ENCODE data around the gene TNFSF11.

TNFSF11 gene

GRCh38 chr13:42614436-42615035 is 40.6 kb downstream of the TNFSF11 start:
- H3K9me3 ChIP-seq (ENCODE audit: low read length) = no peaks in the 10 kb centered on the region
- H3K27ac ChIP-seq (ENCODE audit: low read depth, low read length, poor library complexity, severe bottlenecking) = no peak overlapping the region
- H3K36me3 ChIP-seq (ENCODE audit: insufficient read depth, low read length) = no peaks in the 10 kb centered on the region
- no peak for TF ChIP-seq EZH2 (IDR thresholded peaks at IDR 0.05; ENCODE audit: borderline replicate concordance, low read length)
- no peaks in the 10 kb centered on the region for H3K27me3 ChIP-seq (ENCODE audit: insufficient read depth, low read length)
- no peaks in the 10 kb centered on the region for H3K4me1 ChIP-seq (ENCODE audit: insufficient read depth, low read length, severe bottlenecking)
- H3F3A ChIP-seq (ENCODE audit: insufficient read depth, low read length) = no peaks in the 10 kb centered on the region
- no peaks in the 10 kb centered on the region for H3K79me2 ChIP-seq (ENCODE audit: insufficient read depth, low read length)
- H2AFZ ChIP-seq (ENCODE audit: low read length) = no peak overlapping the region
- no peak overlapping the region for H3K4me3 ChIP-seq (ENCODE audit: low read depth, low read length, poor library complexity, severe bottlenecking)
- no peaks in the 10 kb centered on the region for H4K20me1 ChIP-seq (ENCODE audit: insufficient read depth, low read length)
- H3K9ac ChIP-seq (ENCODE audit: low read length) = no peak overlapping the region
- H3K9me2 ChIP-seq (ENCODE audit: low read depth, low read length) = no peaks in the 10 kb centered on the region
- H3K4me2 ChIP-seq (ENCODE audit: low read length) = no peak overlapping the region

DNA sequence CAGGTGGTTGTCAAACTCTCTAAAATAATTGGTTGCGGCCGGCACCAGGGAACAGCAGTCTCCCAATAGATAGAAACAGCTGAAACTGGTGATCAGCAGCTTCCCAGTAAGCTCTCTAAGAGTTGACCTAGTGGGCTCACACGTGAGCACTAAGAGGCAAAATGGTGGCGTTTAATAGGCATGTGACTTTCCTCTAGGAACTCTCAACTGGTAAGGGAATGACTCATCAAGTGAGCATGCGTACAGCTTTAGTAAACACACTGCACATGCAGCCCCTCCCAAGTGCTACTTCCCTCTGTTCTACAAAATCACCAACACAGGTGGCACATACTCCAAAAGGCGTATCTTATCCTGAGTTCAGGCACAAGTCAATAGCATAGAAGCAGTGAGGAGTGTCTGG is 41.7 kb downstream of the TNFSF11 start:
- H3K4me2 ChIP-seq (ENCODE audit: low read length) = no peak overlapping the region
- no peaks in the 10 kb centered on the region for H3K9me3 ChIP-seq (ENCODE audit: low read length)
- H3K79me2 ChIP-seq (ENCODE audit: insufficient read depth, low read length) = no peaks in the 10 kb centered on the region
- H3K27me3 ChIP-seq (ENCODE audit: insufficient read depth, low read length) = no peaks in the 10 kb centered on the region
- no peaks in the 10 kb centered on the region for H4K20me1 ChIP-seq (ENCODE audit: insufficient read depth, low read length)
- H3K4me1 ChIP-seq (ENCODE audit: insufficient read depth, low read length, severe bottlenecking) = no peaks in the 10 kb centered on the region
- H3K9ac ChIP-seq (ENCODE audit: low read length) = no peak overlapping the region
- TF ChIP-seq, protein P1, sequence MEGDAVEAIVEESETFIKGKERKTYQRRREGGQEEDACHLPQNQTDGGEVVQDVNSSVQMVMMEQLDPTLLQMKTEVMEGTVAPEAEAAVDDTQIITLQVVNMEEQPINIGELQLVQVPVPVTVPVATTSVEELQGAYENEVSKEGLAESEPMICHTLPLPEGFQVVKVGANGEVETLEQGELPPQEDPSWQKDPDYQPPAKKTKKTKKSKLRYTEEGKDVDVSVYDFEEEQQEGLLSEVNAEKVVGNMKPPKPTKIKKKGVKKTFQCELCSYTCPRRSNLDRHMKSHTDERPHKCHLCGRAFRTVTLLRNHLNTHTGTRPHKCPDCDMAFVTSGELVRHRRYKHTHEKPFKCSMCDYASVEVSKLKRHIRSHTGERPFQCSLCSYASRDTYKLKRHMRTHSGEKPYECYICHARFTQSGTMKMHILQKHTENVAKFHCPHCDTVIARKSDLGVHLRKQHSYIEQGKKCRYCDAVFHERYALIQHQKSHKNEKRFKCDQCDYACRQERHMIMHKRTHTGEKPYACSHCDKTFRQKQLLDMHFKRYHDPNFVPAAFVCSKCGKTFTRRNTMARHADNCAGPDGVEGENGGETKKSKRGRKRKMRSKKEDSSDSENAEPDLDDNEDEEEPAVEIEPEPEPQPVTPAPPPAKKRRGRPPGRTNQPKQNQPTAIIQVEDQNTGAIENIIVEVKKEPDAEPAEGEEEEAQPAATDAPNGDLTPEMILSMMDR (IDR thresholded peaks at IDR 0.05; ENCODE audit: low read length) = no peak
- TF ChIP-seq EZH2 (IDR thresholded peaks at IDR 0.05; ENCODE audit: borderline replicate concordance, low read length) = no peak
- H3K36me3 ChIP-seq (ENCODE audit: insufficient read depth, low read length) = no peaks in the 10 kb centered on the region
- no peaks in the 10 kb centered on the region for H3K9me2 ChIP-seq (ENCODE audit: low read depth, low read length)
- no peak overlapping the region for H2AFZ ChIP-seq (ENCODE audit: low read length)
- no peak overlapping the region for H3K4me3 ChIP-seq (ENCODE audit: low read depth, low read length, poor library complexity, severe bottlenecking)
- no peaks in the 10 kb centered on the region for H3F3A ChIP-seq (ENCODE audit: insufficient read depth, low read length)
- no peak overlapping the region for H3K27ac ChIP-seq (ENCODE audit: low read depth, low read length, poor library complexity, severe bottlenecking)

GRCh38 chr13:42617221-42617620 is 43.3 kb downstream of the TNFSF11 start:
- no peaks in the 10 kb centered on the region for H4K20me1 ChIP-seq (ENCODE audit: insufficient read depth, low read length)
- H3K9me2 ChIP-seq (ENCODE audit: low read depth, low read length) = no peaks in the 10 kb centered on the region
- H3K79me2 ChIP-seq (ENCODE audit: insufficient read depth, low read length) = no peaks in the 10 kb centered on the region
- no peaks in the 10 kb centered on the region for H3K27me3 ChIP-seq (ENCODE audit: insufficient read depth, low read length)
- H3K9me3 ChIP-seq (ENCODE audit: low read length) = no peaks in the 10 kb centered on the region
- no peak overlapping the region for H3K27ac ChIP-seq (ENCODE audit: low read depth, low read length, poor library complexity, severe bottlenecking)
- H3K4me2 ChIP-seq (ENCODE audit: low read length) = no peak overlapping the region
- no peak overlapping the region for H3K4me3 ChIP-seq (ENCODE audit: low read depth, low read length, poor library complexity, severe bottlenecking)
- H3F3A ChIP-seq (ENCODE audit: insufficient read depth, low read length) = no peaks in the 10 kb centered on the region
- H3K36me3 ChIP-seq (ENCODE audit: insufficient read depth, low read length) = no peaks in the 10 kb centered on the region
- no peaks in the 10 kb centered on the region for H3K4me1 ChIP-seq (ENCODE audit: insufficient read depth, low read length, severe bottlenecking)
- no peak overlapping the region for H2AFZ ChIP-seq (ENCODE audit: low read length)
- H3K9ac ChIP-seq (ENCODE audit: low read length) = no peak overlapping the region
- TF ChIP-seq, protein P1 (IDR thresholded peaks at IDR 0.05; ENCODE audit: low read length) = no peak
- TF ChIP-seq EZH2 (IDR thresholded peaks at IDR 0.05; ENCODE audit: borderline replicate concordance, low read length) = no peak

- Histone ChIP-seq H3K27me3 (ENCODE audit: insufficient read depth, low read length) (no peaks in the 10 kb centered on the region), H3K4me1 (ENCODE audit: insufficient read depth, low read length, severe bottlenecking) (no peaks in the 10 kb centered on the region), H3K4me3 (ENCODE audit: low read depth, low read length, poor library complexity, severe bottlenecking) (no peak overlapping the region), H3K9ac (ENCODE audit: low read length) (no peak overlapping the region), H3K9me3 (ENCODE audit: low read length) (no peaks in the 10 kb centered on the region), H3K9me2 (ENCODE audit: low read depth, low read length) (no peaks in the 10 kb centered on the region), H3K79me2 (ENCODE audit: insufficient read depth, low read length) (no peaks in the 10 kb centered on the region), H3K4me2 (ENCODE audit: low read length) (no peak overlapping the region), H3F3A (ENCODE audit: insufficient read depth, low read length) (no peaks in the 10 kb centered on the region), H3K36me3 (ENCODE audit: insufficient read depth, low read length) (no peaks in the 10 kb centered on the region), H3K27ac (ENCODE audit: low read depth, low read length, poor library complexity, severe bottlenecking) (no peak overlapping the region), H4K20me1 (ENCODE audit: insufficient read depth, low read length) (no peaks in the 10 kb centered on the region), H2AFZ (ENCODE audit: low read length) (no peak overlapping the region)
- no peak for TF ChIP-seq EZH2 (IDR thresholded peaks at IDR 0.05; ENCODE audit: borderline replicate concordance, low read length)
- TF ChIP-seq, protein P1 (IDR thresholded peaks at IDR 0.05; ENCODE audit: low read length) = no peak
These were observed 50.0 kb downstream of the TNFSF11 start for GRCh38 chr13:42623916-42624315.

All from OCI-LY1 (cell line).